Measurements from ENCODE around the gene FAM222B. TPM values are rescaled to one million over a fixed set of nuclear protein-coding genes. Genes with fewer than 3 reads are reported as not detected.
A peak's percentile ranks its signal among the peaks of the same experiment; 100 is the strongest.

Gene FAM222B
- total RNA-seq, 1 donor from 2014 or later: 6.3 TPM

DNA sequence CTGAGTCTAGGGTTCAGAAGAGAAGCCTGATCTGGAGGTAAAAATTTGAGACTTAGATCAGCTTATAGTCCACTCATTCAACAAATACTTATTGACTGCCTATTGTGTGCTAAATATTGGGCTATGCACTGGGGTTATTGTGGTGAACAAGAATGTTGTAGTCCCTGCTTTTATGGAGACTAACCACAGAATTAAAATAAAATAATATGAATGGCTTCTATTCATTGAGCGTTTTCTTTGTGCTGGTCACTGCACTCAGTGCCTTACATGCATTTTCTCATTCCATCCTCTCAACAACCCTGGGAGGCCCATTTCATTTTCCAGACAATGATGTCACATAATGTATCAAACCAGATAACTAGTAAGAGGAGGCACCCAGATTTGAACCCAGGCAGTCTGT is 109.2 kb downstream of the FAM222B start:
- Histone ChIP-seq H3K4me3 (ENCODE audit: low read length in 3 of 3) (no peak overlapping the region), H3K9ac (ENCODE audit: low read depth in 1 of 3, low read length in 3 of 3) (no peak overlapping the region), H3K27ac (ENCODE audit: low read depth, low read length) (no peak overlapping the region), H3K9me3 (ENCODE audit: control insufficient read depth in 3 of 3, low read length in 3 of 3) (no peaks in the 10 kb centered on the region), H3K4me1 (ENCODE audit: control insufficient read depth in 3 of 3, insufficient read depth in 3 of 3, low read length in 3 of 3) (peaks cover 7 to 10% (median 8%) of the 10 kb centered on the region in 3 donors), H3K27me3 (ENCODE audit: control insufficient read depth in 3 of 3, insufficient read depth in 3 of 3, low read length in 3 of 3) (no peaks in the 10 kb centered on the region), H3K36me3 (ENCODE audit: control insufficient read depth in 3 of 3, insufficient read depth in 3 of 3, low read length in 3 of 3) (peaks cover 0 to 1% (median 0%) of the 10 kb centered on the region in 3 donors)

DNA sequence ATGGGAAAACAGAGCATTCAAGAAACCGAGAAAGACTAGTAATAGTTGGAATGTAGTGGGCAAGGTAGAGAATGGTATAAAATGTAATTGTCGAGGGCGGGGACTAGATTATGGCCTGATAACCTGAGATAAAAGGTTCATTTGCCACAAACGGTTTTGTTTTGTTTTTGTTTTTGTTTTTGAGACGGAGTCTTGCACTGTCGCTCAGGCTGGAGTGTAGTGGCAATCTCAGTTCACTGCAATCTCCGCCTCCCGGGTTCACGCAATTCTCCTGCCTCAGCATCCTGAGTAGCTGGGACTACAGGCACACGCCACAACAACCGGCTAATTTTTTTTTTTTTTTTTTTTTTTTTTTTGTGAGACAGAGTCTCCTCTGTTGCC is 112.7 kb downstream of the FAM222B start:
- H3K4me3 ChIP-seq (ENCODE audit: low read length in 3 of 3): no peak overlapping the region
- no peak overlapping the region for H3K9ac ChIP-seq (ENCODE audit: low read depth in 1 of 3, low read length in 3 of 3)
- H3K4me1 ChIP-seq (ENCODE audit: control insufficient read depth in 3 of 3, insufficient read depth in 3 of 3, low read length in 3 of 3): peaks cover 28 to 33% (median 29%) of the 10 kb centered on the region in 3 donors
- peaks cover 0 to 1% (median 0%) of the 10 kb centered on the region in 3 donors for H3K36me3 ChIP-seq (ENCODE audit: control insufficient read depth in 3 of 3, insufficient read depth in 3 of 3, low read length in 3 of 3)
- no peaks in the 10 kb centered on the region for H3K9me3 ChIP-seq (ENCODE audit: control insufficient read depth in 3 of 3, low read length in 3 of 3)
- H3K27ac ChIP-seq (ENCODE audit: low read depth, low read length): no peak overlapping the region
- peaks cover 0 to 4% (median 0%) of the 10 kb centered on the region in 3 donors for H3K27me3 ChIP-seq (ENCODE audit: control insufficient read depth in 3 of 3, insufficient read depth in 3 of 3, low read length in 3 of 3)

- no peaks in the 10 kb centered on the region for H3K9me3 ChIP-seq (ENCODE audit: control insufficient read depth in 3 of 3, low read length in 3 of 3)
- peaks cover 0 to 4% (median 0%) of the 10 kb centered on the region in 3 donors for H3K27me3 ChIP-seq (ENCODE audit: control insufficient read depth in 3 of 3, insufficient read depth in 3 of 3, low read length in 3 of 3)
- peak within 1 kb of the TSS; percentile 93 for H3K27ac ChIP-seq (ENCODE audit: low read depth, low read length)
- H3K36me3 ChIP-seq (ENCODE audit: control insufficient read depth in 3 of 3, insufficient read depth in 3 of 3, low read length in 3 of 3): peaks cover 9 to 11% (median 10%) of the 10 kb centered on the region in 3 donors
- H3K4me3 ChIP-seq (ENCODE audit: low read length in 3 of 3): peak within 1 kb of the TSS; percentile 92 to 96 (median 95)
- peak within 1 kb of the TSS; percentile 82 to 88 (median 87) for H3K9ac ChIP-seq (ENCODE audit: low read depth in 1 of 3, low read length in 3 of 3)
- H3K4me1 ChIP-seq (ENCODE audit: control insufficient read depth in 3 of 3, insufficient read depth in 3 of 3, low read length in 3 of 3): peaks cover 27 to 31% (median 28%) of the 10 kb centered on the region in 3 donors
Observed at GRCh38 chr17:28728364-28729200, 114.0 kb downstream of the FAM222B start, which contains the start of gene NEK8. Gene NEK8, plus strand, starts transcription at chr17:28728788. Its CDS starts 26 bp downstream, at chr17:28728814.

DNA sequence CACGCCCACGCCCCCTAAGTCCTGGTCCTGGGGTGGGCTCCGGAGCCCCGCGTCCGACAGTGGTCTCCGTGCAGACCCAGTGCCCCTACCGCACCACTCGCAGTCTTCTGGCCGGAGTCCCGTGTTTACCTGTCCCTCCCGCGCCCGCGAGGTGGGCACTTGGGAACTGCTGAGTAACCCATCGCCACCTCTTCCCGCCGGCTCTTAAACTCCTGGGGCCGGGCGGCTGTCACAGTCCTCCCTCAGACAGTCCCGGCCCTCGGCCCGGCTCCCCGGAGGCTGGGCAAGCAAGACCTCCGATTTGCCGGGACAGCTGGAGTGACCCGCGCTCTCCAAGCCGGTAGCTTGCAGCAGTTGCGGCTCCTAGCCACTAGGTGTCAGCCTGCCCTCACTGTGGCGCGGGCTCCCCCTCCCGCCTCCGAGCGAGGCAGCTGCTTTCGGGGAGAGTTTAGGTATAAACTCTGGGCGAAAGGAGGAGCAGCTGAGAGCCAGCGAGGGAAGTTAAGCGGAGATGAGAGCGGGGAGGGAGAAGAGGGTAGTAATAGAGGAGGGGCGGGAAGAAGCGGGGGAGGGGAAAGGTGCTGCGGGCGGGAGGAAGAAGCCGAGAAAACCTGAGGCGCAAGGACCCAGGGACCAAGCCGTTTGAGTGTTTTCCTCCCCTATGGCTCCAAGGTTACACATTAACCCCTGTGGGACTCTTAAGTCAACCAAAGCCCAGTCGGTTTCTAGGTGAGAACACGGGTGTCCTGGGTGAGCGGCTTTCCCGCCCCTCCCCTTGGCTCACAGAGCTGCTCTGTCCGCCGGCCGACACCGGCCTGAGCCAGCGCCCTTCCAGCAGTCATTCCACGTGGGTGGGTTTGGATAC is 115.7 kb downstream of the FAM222B start:
- peaks cover 23 to 25% (median 24%) of the 10 kb centered on the region in 3 donors for H3K36me3 ChIP-seq (ENCODE audit: control insufficient read depth in 3 of 3, insufficient read depth in 3 of 3, low read length in 3 of 3)
- no peaks in the 10 kb centered on the region for H3K9me3 ChIP-seq (ENCODE audit: control insufficient read depth in 3 of 3, low read length in 3 of 3)
- no peak overlapping the region for H3K27ac ChIP-seq (ENCODE audit: low read depth, low read length)
- H3K4me1 ChIP-seq (ENCODE audit: control insufficient read depth in 3 of 3, insufficient read depth in 3 of 3, low read length in 3 of 3): peaks cover 32 to 39% (median 36%) of the 10 kb centered on the region in 3 donors
- H3K27me3 ChIP-seq (ENCODE audit: control insufficient read depth in 3 of 3, insufficient read depth in 3 of 3, low read length in 3 of 3): peaks cover 0 to 4% (median 0%) of the 10 kb centered on the region in 3 donors
- peak overlapping the region; percentile 68 to 73 (median 70) for H3K4me3 ChIP-seq (ENCODE audit: low read length in 3 of 3)
- H3K9ac ChIP-seq (ENCODE audit: low read depth in 1 of 3, low read length in 3 of 3): peak overlapping the region; percentile 51 to 66 (median 62)

- peaks cover 37 to 45% (median 42%) of the 10 kb centered on the region in 3 donors for H3K4me1 ChIP-seq (ENCODE audit: control insufficient read depth in 3 of 3, insufficient read depth in 3 of 3, low read length in 3 of 3)
Observed at GRCh38 chr17:28726226-28726626, 116.4 kb downstream of the FAM222B start, which contains the start of gene TLCD1. Gene TLCD1, minus strand, starts transcription at chr17:28726233. Its CDS starts 136 bp downstream, at chr17:28726097.

GRCh38 chr17:28725660-28726225 is 116.8 kb downstream of the FAM222B start:
- Histone ChIP-seq H3K27ac (ENCODE audit: low read depth, low read length) (peak overlapping the region; percentile 25), H3K36me3 (ENCODE audit: control insufficient read depth in 3 of 3, insufficient read depth in 3 of 3, low read length in 3 of 3) (peaks cover 28 to 31% (median 30%) of the 10 kb centered on the region in 3 donors), H3K9me3 (ENCODE audit: control insufficient read depth in 3 of 3, low read length in 3 of 3) (no peaks in the 10 kb centered on the region), H3K9ac (ENCODE audit: low read depth in 1 of 3, low read length in 3 of 3) (peak overlapping the region in 2 of 3 donors; percentile 56 to 69), H3K4me1 (ENCODE audit: control insufficient read depth in 3 of 3, insufficient read depth in 3 of 3, low read length in 3 of 3) (peaks cover 42 to 50% (median 47%) of the 10 kb centered on the region in 3 donors), H3K4me3 (ENCODE audit: low read length in 3 of 3) (peak overlapping the region; percentile 48 to 72 (median 68)), H3K27me3 (ENCODE audit: control insufficient read depth in 3 of 3, insufficient read depth in 3 of 3, low read length in 3 of 3) (peaks cover 0 to 4% (median 0%) of the 10 kb centered on the region in 3 donors)

More at GRCh38 chr17:28726226-28726626, 116.4 kb downstream of the FAM222B start, which contains the start of gene TLCD1:
- Histone ChIP-seq H3K27ac (ENCODE audit: low read depth, low read length) (peak within 1 kb of the TSS; percentile 25), H3K27me3 (ENCODE audit: control insufficient read depth in 3 of 3, insufficient read depth in 3 of 3, low read length in 3 of 3) (peaks cover 0 to 4% (median 0%) of the 10 kb centered on the region in 3 donors), H3K4me3 (ENCODE audit: low read length in 3 of 3) (peak within 1 kb of the TSS; percentile 68 to 73 (median 70)), H3K36me3 (ENCODE audit: control insufficient read depth in 3 of 3, insufficient read depth in 3 of 3, low read length in 3 of 3) (peaks cover 28 to 30% (median 29%) of the 10 kb centered on the region in 3 donors), H3K9ac (ENCODE audit: low read depth in 1 of 3, low read length in 3 of 3) (peak within 1 kb of the TSS; percentile 20 to 69 (median 62)), H3K9me3 (ENCODE audit: control insufficient read depth in 3 of 3, low read length in 3 of 3) (no peaks in the 10 kb centered on the region)

GRCh38 chr17:28725166-28725659 is 117.4 kb downstream of the FAM222B start:
- H3K9ac ChIP-seq (ENCODE audit: low read depth in 1 of 3, low read length in 3 of 3): peak overlapping the region in 2 of 3 donors; percentile 56 to 69
- no peak overlapping the region for H3K27ac ChIP-seq (ENCODE audit: low read depth, low read length)
- peaks cover 0 to 4% (median 0%) of the 10 kb centered on the region in 3 donors for H3K27me3 ChIP-seq (ENCODE audit: control insufficient read depth in 3 of 3, insufficient read depth in 3 of 3, low read length in 3 of 3)
- H3K4me1 ChIP-seq (ENCODE audit: control insufficient read depth in 3 of 3, insufficient read depth in 3 of 3, low read length in 3 of 3): peaks cover 47 to 55% (median 52%) of the 10 kb centered on the region in 3 donors
- peak overlapping the region in 2 of 3 donors; percentile 48 to 68 for H3K4me3 ChIP-seq (ENCODE audit: low read length in 3 of 3)
- no peaks in the 10 kb centered on the region for H3K9me3 ChIP-seq (ENCODE audit: control insufficient read depth in 3 of 3, low read length in 3 of 3)
- H3K36me3 ChIP-seq (ENCODE audit: control insufficient read depth in 3 of 3, insufficient read depth in 3 of 3, low read length in 3 of 3): peaks cover 28 to 31% (median 31%) of the 10 kb centered on the region in 3 donors

- no peak overlapping the region for H3K27ac ChIP-seq (ENCODE audit: low read depth, low read length)
- H3K9me3 ChIP-seq (ENCODE audit: control insufficient read depth in 3 of 3, low read length in 3 of 3): no peaks in the 10 kb centered on the region
- no peak overlapping the region for H3K4me3 ChIP-seq (ENCODE audit: low read length in 3 of 3)
- H3K4me1 ChIP-seq (ENCODE audit: control insufficient read depth in 3 of 3, insufficient read depth in 3 of 3, low read length in 3 of 3): peaks cover 51 to 59% (median 52%) of the 10 kb centered on the region in 3 donors
- H3K36me3 ChIP-seq (ENCODE audit: control insufficient read depth in 3 of 3, insufficient read depth in 3 of 3, low read length in 3 of 3): peaks cover 28 to 31% (median 31%) of the 10 kb centered on the region in 3 donors
- H3K9ac ChIP-seq (ENCODE audit: low read depth in 1 of 3, low read length in 3 of 3): no peak overlapping the region
- H3K27me3 ChIP-seq (ENCODE audit: control insufficient read depth in 3 of 3, insufficient read depth in 3 of 3, low read length in 3 of 3): peaks cover 0 to 4% (median 0%) of the 10 kb centered on the region in 3 donors
Observed at GRCh38 chr17:28724500-28725165, 118.0 kb downstream of the FAM222B start.
